BJ (cell line): ENCODE results near the gene PPIF. TPM values are rescaled to one million over a fixed set of nuclear protein-coding genes. Genes with fewer than 3 reads are reported as not detected.

ENCODE experiments used
- CTCF ChIA-PET: fragments of 350-600 bp; formaldehyde crosslinking; extraction: SDS; loops from one replicate; lab custom pipeline; 2021; ENCODE audit warnings: antibody characterized with exemption, inconsistent platforms; lab: Yijun Ruan, JAX
- POLR2A ChIA-PET: fragments of 300-600 bp; sonication (Branson Sonifier 250); formaldehyde crosslinking; extraction: SDS; loops from one replicate; lab custom pipeline; 2021; ENCODE audit warnings: antibody characterized with exemption; lab: Charles Lee
- DNase-seq: peaks from one replicate; pipeline ENCODE4 v3.0.0-alpha.2; 2011; ENCODE audit warnings: low read depth
- H3K27me3 ChIP-seq: 2 replicates; pipeline ENCODE4 v1.6.0; 2011; ENCODE audit warnings: low read length; ENCODE audit not compliant: control insufficient read depth, insufficient read depth
- H3K36me3 ChIP-seq: 2 replicates; pipeline ENCODE4 v1.5.1; 2011; ENCODE audit warnings: low read length; ENCODE audit not compliant: control insufficient read depth, insufficient read depth
- H3K4me3 ChIP-seq: 2 replicates; pipeline ENCODE4 v1.5.1; 2011; ENCODE audit warnings: low read depth, mild to moderate bottlenecking, control low read depth, low read length
- polyA plus RNA-seq: library from polyadenylated mRNA; depleted of rRNA; stranded (reverse); fragments of >200 nt; gene quantifications from 2 replicates; pipeline ENCODE4 v1.2.3, GENCODE V29; 2011
- TF ChIP-seq, protein P1 (sequence below): IDR thresholded peaks from 2 replicates; pipeline ENCODE4 v1.5.1; 2011; ENCODE audit warnings: low read depth, mild to moderate bottlenecking, control low read depth, inconsistent platforms, low read length, moderate library complexity; ENCODE audit not compliant: insufficient read depth

PPIF gene
- polyA plus RNA-seq, 1 experiment: 73.9 TPM

DNA sequence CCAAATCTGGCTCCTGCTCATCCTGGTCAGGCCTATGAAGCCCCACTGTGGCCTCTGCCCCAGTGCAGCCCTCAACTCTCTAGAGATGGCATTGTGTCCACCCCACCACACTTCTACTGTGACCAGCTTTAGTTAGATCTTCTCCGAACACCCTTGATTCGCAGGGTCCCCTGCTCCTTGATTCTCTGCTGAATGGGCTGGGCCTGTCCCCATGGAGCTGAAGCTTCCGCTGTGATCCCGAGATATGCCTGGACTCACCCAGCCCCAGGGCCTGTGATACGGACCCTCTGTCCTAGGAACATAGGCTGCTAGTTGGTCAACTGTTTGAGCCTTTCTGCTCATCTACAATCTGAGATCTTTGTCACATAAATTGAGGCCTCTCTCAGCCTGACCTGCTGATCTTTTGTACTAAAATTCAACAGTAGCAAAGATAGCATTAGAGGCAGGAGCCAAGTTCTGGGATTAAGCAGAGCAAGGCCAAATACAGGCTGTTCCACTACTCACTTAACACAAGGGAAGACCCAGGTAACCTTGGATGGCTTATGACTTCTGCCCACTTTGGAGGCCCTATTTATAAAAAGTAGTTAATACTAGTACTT lies 6.5 kb upstream of the PPIF start:
- DNase-seq: no peak
- CTCF ChIA-PET: no interaction called here
- POLR2A ChIA-PET: no interaction called here
- H3K4me3 ChIP-seq: no peak overlapping the region
- H3K27me3 ChIP-seq: no peaks in the 10 kb centered on the region
- no peaks in the 10 kb centered on the region for H3K36me3 ChIP-seq
- TF ChIP-seq, protein P1, sequence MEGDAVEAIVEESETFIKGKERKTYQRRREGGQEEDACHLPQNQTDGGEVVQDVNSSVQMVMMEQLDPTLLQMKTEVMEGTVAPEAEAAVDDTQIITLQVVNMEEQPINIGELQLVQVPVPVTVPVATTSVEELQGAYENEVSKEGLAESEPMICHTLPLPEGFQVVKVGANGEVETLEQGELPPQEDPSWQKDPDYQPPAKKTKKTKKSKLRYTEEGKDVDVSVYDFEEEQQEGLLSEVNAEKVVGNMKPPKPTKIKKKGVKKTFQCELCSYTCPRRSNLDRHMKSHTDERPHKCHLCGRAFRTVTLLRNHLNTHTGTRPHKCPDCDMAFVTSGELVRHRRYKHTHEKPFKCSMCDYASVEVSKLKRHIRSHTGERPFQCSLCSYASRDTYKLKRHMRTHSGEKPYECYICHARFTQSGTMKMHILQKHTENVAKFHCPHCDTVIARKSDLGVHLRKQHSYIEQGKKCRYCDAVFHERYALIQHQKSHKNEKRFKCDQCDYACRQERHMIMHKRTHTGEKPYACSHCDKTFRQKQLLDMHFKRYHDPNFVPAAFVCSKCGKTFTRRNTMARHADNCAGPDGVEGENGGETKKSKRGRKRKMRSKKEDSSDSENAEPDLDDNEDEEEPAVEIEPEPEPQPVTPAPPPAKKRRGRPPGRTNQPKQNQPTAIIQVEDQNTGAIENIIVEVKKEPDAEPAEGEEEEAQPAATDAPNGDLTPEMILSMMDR: no peak

DNA sequence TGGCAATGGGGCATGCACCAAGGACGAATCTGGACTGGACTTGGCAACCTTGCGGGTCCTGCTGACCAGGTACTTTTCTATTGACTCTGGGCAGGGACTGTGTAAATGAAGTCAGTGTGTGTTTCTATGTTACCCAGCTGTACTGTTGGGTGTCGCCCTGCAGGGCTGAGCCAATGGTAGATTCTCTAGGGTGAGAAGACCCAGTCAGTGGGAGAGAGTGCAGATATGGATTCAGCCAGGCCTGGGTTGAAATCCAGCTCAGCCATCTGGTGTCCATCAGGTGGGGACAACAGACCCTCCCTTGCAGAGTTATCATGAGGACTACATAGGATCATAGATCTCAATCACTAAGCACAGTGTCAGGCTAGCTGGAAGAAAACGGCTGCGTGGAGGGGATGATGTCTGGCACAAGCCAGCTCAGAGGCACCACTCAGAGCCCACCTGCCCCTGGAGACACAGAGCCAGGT lies 4.9 kb upstream of the PPIF start:
- CTCF ChIA-PET: no interaction called here
- TF ChIP-seq, protein P1: no peak
- Histone ChIP-seq H3K36me3 (no peaks in the 10 kb centered on the region), H3K4me3 (no peak overlapping the region), H3K27me3 (no peaks in the 10 kb centered on the region)
- POLR2A ChIA-PET: no interaction called here
- no peak for DNase-seq

DNA sequence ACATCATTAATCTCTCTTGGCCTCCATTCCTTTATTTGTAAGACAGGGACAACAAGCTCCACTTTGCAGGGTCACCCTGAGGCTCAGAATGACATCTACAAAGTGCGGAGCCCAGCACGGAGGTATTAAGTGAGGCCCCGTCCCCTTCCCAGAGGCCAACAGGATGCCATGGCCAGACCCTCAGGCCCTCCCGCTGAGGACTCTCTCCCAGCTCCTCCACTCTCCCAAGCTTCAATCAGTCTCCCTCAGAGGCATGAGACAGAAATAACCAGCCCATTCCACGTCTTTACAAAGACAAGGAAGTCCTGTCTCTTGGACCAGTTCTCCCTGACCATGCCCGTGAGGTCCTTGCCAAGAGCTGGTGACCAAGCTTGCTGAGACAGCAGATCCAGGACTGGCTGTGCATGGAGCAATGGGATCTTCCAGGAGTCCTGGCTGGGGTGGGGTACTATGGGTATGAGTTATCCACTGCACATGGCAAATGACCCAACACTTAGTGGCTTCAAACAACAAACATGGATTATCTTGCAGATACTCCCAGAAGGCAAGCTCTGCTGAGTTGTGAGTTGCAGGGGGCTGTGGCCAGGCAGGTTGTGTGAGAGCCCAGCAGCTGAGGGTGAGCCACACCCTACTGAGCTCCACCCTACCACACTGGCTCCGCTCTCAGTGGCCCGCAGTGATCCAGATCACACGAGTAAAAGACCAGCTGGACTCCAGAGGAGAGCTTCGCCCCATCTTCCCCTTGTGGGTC lies 4.3 kb upstream of the PPIF start:
- CTCF ChIA-PET: interaction anchor here (1.5 kb wide), 1 partner anchor 9 kb away, joined by 3 read pairs; no protein-coding TSS in a partner anchor
- POLR2A ChIA-PET: no interaction called here
- TF ChIP-seq, protein P1: no peak
- Histone ChIP-seq H3K27me3 (no peaks in the 10 kb centered on the region), H3K36me3 (no peaks in the 10 kb centered on the region), H3K4me3 (no peak overlapping the region)
- no peak for DNase-seq

DNA sequence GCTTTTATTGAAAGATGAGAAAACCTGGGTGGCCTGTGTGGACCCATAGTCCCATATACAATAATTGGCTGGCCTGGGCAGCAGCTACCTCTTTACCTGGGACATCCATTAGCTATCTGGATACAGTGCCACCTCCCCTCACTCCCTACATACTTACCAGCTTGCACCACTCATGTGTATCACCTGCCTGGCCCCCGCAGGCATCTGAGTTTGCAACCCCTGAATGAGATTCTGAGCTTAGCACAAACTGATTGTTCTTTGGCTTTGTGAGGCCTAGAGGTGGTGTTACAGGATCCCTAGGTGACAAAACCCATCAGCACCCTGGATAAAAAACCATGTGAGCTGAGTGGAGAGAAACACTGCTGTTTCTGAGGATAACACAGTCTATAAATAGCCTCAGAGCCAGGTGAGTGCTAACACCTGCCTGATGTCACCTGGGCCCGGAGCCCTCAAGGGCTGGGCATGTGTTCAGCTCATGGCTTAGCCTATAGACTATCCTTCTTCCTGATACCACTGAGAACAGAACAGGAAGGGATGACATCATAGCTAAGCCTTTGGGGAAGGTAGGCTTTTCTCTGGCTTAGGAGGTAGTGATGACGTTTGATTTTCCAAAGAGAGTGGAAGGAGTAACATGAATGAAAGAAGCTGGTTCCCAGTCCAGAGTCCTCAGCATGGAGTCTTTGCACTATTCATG lies 2.6 kb upstream of the PPIF start:
- no peak for DNase-seq
- Histone ChIP-seq H3K27me3 (no peaks in the 10 kb centered on the region), H3K4me3 (no peak overlapping the region), H3K36me3 (peaks cover 7% of the 10 kb centered on the region)
- ChIA-PET CTCF (interaction anchor here (0.6 to 2.2 kb wide), 7 partner anchors 10 to 803 kb away, joined by 3 to 7 read pairs (median 3); no protein-coding TSS in a partner anchor), POLR2A (no interaction called here)
- TF ChIP-seq, protein P1: no peak
